Right ventricle myocardium inferior (tissue), 1 donor: ENCODE data around the gene LTC4S. TPM values are rescaled to one million over a fixed set of nuclear protein-coding genes. Genes with fewer than 3 reads are reported as not detected.

Experiments
- ATAC-seq: fragments of 200-7000 bp; cut with Tn5 transposase; one replicate; pipeline ENCODE4 v1.9.1; 2020; ENCODE audit warnings: mild to moderate bottlenecking, moderate library complexity
- DNase-seq: peaks from one replicate; pipeline ENCODE4 v3.0.0; 2021; ENCODE audit errors: missing footprints
- intact Hi-C: fragments of 100-400 bp; cut with DNase I; formaldehyde crosslinking; loops from one replicate; pipeline ENCODE4 v1.11.0; 2022
- total RNA-seq: library from RNA; stranded (reverse); fragmentation: NEBNext Ultra II Directional; extraction: Animal tissue kit (Norgen Biotek cat#: 25700); gene quantifications from one replicate; pipeline ENCODE4 v1.2.1, GENCODE V29; 2021
- donor health status: DM: no; HTN: yes; CAD: no; lungs with severe emphysema.

The LTC4S gene
- total RNA-seq, 1 donor from 2014 or later = 10.3 TPM

DNA sequence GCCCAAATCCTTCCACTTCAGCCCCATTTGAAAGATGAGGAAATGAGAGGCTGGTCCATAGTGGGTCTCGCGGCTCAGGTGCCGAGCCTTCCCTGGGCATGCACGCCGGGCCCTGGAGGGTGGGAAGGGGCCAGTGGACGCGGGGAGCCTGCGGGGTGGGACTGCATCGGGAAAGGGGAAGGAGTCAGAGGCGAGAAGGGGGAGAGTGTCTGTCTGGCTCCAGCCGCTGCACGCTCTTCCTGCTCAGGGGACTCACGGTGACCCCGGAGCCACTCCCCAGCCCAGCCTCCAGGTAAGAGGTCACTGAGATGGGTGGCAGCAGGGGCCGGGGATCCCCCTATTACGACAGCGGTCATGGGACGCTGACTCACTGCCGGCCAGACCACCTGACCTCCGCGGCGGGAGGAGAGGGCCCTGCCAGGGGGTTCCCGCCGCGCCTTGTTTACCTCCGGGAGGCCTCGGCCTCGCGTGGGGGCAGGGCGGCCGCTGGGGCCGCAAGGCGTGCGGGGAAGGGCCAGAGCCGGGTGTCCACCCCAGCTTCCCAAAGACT, 25.0 kb downstream of the LTC4S start:
- intact Hi-C loops = no loop called here
- peak; percentile 96 for DNase-seq
- ATAC-seq = peak; percentile 77

- ATAC-seq = peak; percentile 11
- DNase-seq = peak; percentile 87
- intact Hi-C loops = loop anchor here (2.0 kb wide), 1 partner anchor 13 kb away; the partner anchor contains the start of gene MGAT4B
These were observed 25.7 kb downstream of the LTC4S start for GRCh38 chr5:179819296-179820126.

- no peak for ATAC-seq
- DNase-seq = peak; percentile 80
- intact Hi-C loops = loop anchor here (2.0 kb wide), 1 partner anchor 13 kb away; the partner anchor contains the start of gene MGAT4B
These were observed 26.3 kb downstream of the LTC4S start for GRCh38 chr5:179820127-179820482.

DNA sequence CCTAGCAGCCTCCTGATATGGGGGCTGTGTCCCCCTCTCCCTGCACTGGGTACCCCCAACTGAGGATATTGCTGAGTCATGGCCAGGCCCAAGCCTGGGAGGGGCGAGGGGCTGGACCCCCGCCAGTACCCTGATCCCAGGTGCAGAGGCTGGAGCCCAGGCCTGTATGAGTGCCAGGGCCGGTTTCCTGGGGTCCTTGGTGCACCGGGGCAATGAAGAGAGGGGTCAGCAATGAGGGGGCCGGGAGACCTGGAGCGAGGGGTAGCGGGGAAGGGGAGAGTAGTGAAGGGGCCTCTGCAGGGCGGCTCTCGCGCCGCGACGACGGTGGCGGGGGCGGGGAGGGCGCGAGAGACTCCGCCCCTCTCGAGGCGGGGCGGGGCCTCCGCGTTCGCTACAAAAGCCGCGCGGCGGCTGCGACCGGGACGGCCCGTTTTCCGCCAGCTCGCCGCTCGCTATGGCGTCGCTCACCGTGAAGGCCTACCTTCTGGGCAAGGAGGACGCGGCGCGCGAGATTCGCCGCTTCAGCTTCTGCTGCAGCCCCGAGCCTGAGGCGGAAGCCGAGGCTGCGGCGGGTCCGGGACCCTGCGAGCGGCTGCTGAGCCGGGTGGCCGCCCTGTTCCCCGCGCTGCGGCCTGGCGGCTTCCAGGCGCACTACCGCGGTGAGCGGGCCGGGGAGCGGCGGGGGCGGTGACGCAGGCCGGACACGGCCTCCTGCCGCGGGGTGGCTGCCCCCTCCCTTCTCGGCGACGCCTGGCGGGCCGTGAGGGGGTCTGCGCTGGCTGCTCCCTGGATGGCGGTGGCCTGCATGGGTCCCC, 26.9 kb downstream of the LTC4S start, which contains the start of gene SQSTM1:
Gene SQSTM1 (plus strand): TSS at position 423 of the 815 bp plus-strand sequence. CDS start 32 bp downstream, at position 455.
- peak; percentile 78 for ATAC-seq
- peak; percentile 93 for DNase-seq
- intact Hi-C loops = loop anchor here (1.0 to 2.0 kb wide), 2 partner anchors 14 to 38 kb away; partner anchors contain the start of genes MGAT4B and MRNIP

- DNase-seq = peak; percentile 97
- intact Hi-C loops = loop anchor here (1.0 to 2.0 kb wide), 2 partner anchors 15 to 37 kb away; partner anchors contain the start of genes MGAT4B and MRNIP
- peak; percentile 80 for ATAC-seq
These were observed 27.7 kb downstream of the LTC4S start for GRCh38 chr5:179821298-179822058.

GRCh38 chr5:179822059-179822432, 28.3 kb downstream of the LTC4S start:
- DNase-seq = no peak
- ATAC-seq = no peak
- intact Hi-C loops = no loop called here

GRCh38 chr5:179822444-179822990, 28.7 kb downstream of the LTC4S start:
- intact Hi-C loops = no loop called here
- ATAC-seq (no peak), DNase-seq (no peak)

DNA sequence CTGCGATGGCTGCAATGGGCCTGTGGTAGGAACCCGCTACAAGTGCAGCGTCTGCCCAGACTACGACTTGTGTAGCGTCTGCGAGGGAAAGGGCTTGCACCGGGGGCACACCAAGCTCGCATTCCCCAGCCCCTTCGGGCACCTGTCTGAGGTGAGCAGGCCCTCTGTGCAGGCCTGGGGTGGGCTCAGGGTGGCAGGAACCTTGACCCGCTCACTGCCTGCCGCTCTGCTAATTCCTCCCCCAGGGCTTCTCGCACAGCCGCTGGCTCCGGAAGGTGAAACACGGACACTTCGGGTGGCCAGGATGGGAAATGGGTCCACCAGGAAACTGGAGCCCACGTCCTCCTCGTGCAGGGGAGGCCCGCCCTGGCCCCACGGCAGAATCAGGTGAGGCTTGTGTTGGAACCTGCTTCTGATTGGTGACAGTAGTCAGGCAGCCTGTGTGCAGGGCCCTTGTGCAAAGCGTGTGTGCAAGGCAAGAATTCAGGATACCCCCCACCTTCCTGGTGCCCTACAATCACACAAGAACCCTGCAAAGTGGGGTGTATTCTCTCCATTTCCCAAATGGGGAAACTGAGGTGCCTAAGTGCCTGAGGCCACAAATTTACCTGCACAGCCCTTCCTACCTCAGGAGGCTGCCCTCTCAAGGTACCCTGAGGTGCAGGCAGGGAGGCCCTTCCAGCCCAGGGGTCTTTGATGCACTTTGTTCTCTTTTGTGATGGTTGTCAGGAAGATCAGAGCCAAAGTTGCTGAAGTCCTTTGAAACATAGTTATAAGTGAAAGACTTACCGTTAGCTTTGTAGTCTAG, 30.4 kb downstream of the LTC4S start:
- no peak for DNase-seq
- intact Hi-C loops = no loop called here

GRCh38 chr5:179824745-179825112, 30.9 kb downstream of the LTC4S start:
- DNase-seq (no peak), ATAC-seq (no peak)
- intact Hi-C loops = no loop called here

More for the DNA sequence above, 30.4 kb downstream of the LTC4S start:
- ATAC-seq = no peak

DNA sequence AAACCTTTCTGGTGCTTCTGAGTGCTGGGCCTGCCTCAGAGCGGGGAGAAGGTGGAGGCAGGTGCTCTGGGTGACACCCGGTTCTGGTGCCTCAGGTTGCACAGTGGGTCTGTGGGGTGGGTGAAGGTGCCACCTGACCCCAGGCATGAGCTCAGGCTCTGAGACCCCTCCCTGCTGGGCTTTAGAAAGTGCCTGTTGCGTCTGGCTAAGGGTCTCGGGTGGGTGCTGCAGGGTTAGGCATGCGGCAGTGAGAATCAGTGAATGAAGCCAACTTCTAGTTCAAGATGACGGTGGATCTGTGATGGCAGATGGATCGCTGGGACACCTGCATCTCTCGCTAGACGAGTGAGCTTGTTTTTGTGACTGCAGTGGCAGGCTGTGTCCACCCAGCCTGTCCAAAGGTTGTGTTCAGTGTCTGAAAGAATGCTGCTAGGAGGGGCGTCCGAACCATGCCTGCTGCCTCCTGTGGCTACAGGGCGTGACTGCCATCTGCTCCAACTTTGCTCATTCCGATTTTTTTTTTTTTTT, 31.9 kb downstream of the LTC4S start:
- DNase-seq = no peak
- ATAC-seq = no peak
- intact Hi-C loops = no loop called here

DNA sequence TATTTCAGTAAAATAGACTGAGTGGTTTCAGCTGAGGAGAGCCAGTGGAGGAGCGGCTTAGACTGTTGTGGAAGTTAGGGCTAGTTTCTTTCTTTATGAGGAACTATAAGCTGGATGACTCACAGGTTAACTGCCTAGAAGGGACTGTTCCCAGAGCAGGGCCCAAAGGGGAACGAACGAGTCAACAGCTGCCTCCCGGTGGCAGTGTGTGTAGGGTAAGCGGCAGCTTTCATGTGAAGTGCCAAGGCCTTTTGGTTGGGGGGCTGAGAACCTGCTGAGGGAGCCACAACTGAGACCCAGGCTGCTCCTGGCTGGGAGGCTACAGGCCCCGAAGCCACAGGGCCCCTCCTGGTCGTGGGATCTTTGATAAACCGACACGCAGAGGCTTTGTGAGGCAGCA, 33.9 kb downstream of the LTC4S start:
- ATAC-seq (peak; percentile 50), DNase-seq (no peak)
- intact Hi-C loops = no loop called here

GRCh38 chr5:179828756-179829421, 35.1 kb downstream of the LTC4S start:
- DNase-seq (no peak), ATAC-seq (no peak)
- intact Hi-C loops = no loop called here

DNA sequence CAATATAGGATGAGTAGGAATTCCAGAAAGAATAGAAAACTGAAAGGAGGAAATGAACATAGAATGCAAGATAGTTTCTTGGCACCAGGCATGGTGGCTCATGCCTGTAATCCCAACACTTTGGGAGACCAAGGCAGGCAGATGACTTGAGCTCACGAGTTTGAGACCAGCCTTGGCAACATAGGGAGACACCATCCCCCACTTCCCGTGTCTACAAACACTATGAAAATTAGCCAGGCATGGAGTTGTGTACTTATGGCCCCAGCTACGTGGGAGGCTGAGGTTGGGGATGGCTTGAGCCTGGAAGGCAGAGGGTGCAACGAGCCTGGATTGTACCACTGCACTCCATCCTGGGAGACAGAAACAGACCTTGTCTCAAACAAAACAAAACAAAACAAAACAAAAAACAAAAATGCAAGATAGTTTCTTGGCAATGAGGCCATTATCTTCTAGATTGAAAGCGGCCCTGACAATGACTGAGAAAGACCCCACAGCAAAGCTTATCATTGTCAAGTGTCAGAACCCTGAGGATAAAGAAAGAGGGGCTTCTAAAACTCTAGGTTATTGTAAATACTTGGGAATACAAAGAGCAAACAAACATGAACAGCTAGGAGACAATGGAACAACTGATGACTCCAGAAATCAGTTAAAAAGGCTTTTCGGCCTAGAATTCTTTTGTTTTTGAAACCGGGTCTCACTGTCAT, 36.1 kb downstream of the LTC4S start:
- no peak for DNase-seq
- intact Hi-C loops = no loop called here
- no peak for ATAC-seq

- intact Hi-C loops = no loop called here
- DNase-seq = no peak
- no peak for ATAC-seq
These were observed 37.2 kb downstream of the LTC4S start for GRCh38 chr5:179830818-179831468.

DNA sequence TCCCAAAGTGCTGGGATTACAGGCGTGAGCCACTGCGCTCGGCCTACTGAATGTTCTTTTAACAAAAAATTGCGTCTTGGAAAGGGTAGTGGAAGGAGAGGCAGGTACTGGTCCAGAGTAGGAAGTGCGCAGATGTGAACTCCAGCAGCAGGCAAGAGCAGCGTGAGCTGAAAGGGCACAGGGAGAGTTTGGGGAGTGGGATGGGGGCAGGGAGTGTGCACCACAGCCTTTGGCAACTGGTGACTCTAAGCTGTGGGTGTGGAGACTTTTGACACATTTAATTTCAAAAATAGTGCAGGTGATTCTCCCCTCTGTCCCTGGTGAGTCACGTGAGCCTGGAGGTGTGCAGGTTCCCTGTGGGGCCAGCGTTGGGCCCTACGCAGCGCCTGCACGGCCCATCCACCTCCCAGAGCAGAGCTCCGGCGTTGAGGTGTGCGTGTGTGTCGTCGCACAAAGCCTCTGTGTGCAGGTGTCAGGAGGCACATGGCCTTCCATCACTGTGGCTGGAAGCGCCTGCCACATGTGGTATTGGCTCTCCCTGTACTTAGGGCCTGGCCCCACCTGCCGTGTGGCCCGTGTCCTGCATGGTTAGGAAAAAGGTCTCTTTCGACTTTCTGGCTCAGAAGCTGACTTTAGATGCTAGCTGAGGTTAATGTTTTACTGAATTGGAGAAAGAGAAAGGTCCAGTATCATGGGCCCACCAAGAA, 38.4 kb downstream of the LTC4S start:
- ATAC-seq = no peak
- no peak for DNase-seq
- intact Hi-C loops = no loop called here
